Stimulated activated effector memory CD8-positive, alpha-beta T cell treated with anti-CD3 and anti-CD28 coated beads, Interleukin-12 subunit alpha, Interleukin-12 subunit beta, amount 100 ng/mL, for 72 hours (primary cell): Measurements from ENCODE around the gene FRRS1L.
A peak's percentile ranks its signal among the peaks of the same experiment; 100 is the strongest.

Experiments
- ATAC-seq: fragments of 150-1000 bp; cut with Tn5 transposase; 2 replicates; pipeline ENCODE4 v1.10.0; 2021
- DNase-seq, 2 donors: peaks; one replicate each; pipeline ENCODE4 v3.0.0; 2021 to 2022; ENCODE audit warnings: low spot score in 2 of 2
- H3K27ac Mint-ChIP-seq: one replicate; pipeline ENCODE4 v1.8.0; 2022; ENCODE audit warnings: mild to moderate bottlenecking, mixed read lengths
- H3K36me3 Mint-ChIP-seq: one replicate; pipeline ENCODE4 v1.8.0; 2022; ENCODE audit warnings: mild to moderate bottlenecking, mixed read lengths
- H3K4me1 Mint-ChIP-seq: one replicate; pipeline ENCODE4 v1.8.0; 2022; ENCODE audit warnings: mixed read lengths
- H3K4me3 Mint-ChIP-seq: one replicate; pipeline ENCODE4 v1.8.0; 2022; ENCODE audit warnings: mild to moderate bottlenecking, mixed read lengths
- H3K9me3 Mint-ChIP-seq: one replicate; pipeline ENCODE4 v1.8.0; 2022; ENCODE audit warnings: mixed read lengths

Gene FRRS1L, protein sequence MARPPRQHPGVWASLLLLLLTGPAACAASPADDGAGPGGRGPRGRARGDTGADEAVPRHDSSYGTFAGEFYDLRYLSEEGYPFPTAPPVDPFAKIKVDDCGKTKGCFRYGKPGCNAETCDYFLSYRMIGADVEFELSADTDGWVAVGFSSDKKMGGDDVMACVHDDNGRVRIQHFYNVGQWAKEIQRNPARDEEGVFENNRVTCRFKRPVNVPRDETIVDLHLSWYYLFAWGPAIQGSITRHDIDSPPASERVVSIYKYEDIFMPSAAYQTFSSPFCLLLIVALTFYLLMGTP

DNA sequence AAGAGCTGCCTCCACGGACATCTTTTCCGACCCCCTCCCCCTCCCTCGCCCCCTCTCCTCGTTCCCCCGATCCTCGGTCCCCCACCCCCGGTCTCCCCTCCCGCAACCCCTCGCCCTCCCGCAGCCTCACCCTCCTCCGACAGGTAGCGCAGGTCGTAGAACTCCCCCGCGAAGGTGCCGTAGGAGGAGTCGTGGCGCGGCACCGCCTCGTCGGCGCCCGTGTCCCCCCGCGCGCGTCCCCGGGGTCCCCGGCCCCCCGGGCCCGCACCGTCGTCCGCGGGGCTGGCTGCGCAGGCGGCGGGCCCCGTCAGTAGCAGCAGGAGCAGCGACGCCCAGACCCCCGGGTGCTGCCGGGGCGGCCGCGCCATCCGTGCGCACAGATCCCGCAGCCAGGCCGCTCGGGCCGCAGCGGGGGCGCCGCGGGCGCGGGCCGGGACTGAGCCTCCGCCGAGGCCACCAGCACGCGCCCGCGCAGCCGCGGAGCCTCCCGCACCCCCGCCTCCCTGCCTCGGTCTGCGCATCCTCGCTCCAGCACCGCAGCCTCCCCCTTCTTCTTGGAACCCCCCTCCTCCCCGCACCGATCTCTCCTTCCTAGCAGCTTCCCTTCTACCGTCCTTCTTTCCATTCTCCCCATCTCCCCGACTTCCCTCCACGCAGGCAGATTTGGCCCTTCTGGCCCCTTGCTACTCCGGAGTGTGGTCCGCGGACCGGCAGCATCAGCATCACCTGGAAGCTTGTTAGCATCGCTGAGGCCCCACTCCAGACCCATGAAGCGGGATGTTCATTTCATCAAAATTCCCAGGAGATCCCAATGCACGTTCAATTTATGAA lies at the start of gene FRRS1L:
Gene FRRS1L, minus strand, starts transcription at position 479 of the 831 bp plus-strand sequence. Its CDS starts 111 bp downstream, at position 368.
- Mint-ChIP-seq H3K36me3 (no peaks in the 10 kb centered on the region), H3K27ac (no peak within 1 kb of the TSS), H3K4me1 (peaks cover 6% of the 10 kb centered on the region), H3K9me3 (no peaks in the 10 kb centered on the region), H3K4me3 (peak within 1 kb of the TSS; percentile 46)
- ATAC-seq: no peak
- no peak for DNase-seq

DNA sequence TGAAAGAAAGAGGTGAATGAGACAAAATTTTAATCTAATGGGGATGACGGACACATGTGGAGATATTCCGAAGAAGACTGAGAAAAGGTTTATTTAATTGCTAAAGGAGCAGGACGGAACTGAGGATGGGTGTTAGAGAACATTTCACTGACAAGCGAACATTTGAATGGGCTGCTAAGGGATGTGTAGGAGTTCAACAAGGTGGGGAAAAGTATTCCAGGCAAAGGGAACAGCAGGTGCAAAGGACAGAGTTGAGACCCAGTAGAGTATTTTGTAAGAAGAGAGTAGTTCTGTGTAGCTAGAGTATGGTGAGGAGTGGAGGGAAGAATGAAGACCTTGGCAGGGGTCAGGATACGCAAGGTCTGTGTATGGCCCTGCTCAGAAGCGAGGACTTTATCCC lies 47.4 kb upstream of the FRRS1L start:
- Mint-ChIP-seq H3K9me3 (no peaks in the 10 kb centered on the region), H3K27ac (no peak overlapping the region), H3K4me1 (no peaks in the 10 kb centered on the region), H3K36me3 (no peaks in the 10 kb centered on the region), H3K4me3 (no peak overlapping the region)
- ATAC-seq (no peak), DNase-seq (no peak)

DNA sequence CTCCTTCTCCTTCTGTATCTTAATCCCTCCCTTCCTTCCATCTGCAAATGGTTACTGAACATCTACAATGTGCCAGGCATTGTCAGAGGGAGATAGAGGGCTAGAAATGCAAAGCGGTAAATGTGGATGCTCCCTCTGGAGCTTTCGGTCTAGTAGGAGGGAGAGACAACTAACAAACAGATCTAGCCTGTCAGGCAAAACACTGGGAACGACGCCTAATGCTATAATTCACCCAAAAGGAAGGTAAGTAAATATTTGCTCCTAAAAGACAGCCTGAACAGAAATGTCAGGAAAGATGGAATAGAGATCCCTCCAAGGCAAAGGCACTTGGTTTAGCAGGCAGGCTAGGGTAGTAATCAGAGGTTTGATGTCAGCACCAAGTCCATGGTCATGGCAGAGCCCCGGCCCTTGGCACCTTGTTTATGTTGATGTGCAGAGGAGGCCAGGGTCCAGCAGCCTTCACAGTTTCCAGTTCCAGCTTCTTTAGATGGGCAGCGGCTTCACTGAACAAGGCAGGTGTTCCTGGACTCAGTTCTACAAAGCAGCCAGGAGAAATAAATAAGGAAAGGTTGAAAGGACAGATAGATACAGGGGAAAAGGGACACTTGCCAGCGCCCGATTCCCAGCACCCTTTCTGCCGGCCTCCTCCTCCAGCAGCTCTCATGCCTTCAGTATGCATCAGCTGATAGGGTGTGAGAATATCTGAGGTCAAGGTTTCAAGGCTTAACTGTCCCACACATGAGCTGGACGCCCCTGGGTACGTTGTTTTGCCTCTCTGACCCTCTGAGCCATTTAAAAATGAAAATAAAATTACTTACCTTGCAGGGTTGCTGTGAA lies 46.5 kb upstream of the FRRS1L start:
- ATAC-seq: no peak
- no peaks in the 10 kb centered on the region for H3K9me3 Mint-ChIP-seq
- DNase-seq: no peak
- no peak overlapping the region for H3K27ac Mint-ChIP-seq
- H3K4me3 Mint-ChIP-seq: no peak overlapping the region
- no peaks in the 10 kb centered on the region for H3K36me3 Mint-ChIP-seq
- no peaks in the 10 kb centered on the region for H3K4me1 Mint-ChIP-seq

DNA sequence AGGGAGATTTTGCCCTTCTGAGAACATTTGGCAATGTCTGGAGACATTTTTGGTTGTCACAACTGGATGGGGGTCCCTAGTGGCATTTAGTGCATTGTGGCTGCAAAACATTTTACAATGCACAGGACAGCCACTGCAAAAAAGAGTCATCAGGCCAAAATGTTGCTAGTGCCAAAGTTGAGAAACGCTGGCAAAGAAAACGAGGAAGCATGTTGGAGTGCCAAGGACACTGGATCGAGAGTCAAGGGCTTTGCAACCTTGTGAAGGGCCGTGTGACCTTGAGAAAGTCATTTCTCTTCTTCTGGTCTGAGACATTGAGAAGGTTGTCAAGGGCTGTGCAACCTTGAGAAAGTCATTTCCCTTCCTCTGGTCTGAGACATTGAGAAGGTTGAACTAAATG lies 45.7 kb upstream of the FRRS1L start:
- no peak for ATAC-seq
- no peak for DNase-seq
- Mint-ChIP-seq H3K4me3 (no peak overlapping the region), H3K27ac (no peak overlapping the region), H3K36me3 (no peaks in the 10 kb centered on the region), H3K4me1 (no peaks in the 10 kb centered on the region), H3K9me3 (no peaks in the 10 kb centered on the region)

DNA sequence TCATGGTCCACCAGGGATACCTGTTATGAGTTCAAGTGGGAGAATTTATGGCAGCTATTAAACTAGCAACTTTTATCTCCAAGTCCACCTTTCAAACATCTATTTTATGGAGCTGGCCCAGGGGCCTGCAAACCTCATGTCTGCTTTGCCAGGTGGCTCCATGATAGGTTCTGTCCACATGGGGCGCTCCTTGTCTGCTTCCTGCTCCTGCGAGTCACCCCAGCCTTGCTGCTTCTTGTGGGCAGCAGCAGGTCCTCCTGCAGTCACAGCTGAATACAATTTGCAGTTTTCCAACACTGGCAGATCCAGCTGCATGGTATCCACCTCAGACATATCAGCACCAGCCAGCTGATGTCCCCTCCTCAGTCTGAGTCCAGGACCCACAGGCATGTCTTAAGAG lies 39.6 kb upstream of the FRRS1L start:
- H3K9me3 Mint-ChIP-seq: no peaks in the 10 kb centered on the region
- no peak overlapping the region for H3K27ac Mint-ChIP-seq
- H3K4me1 Mint-ChIP-seq: no peaks in the 10 kb centered on the region
- H3K4me3 Mint-ChIP-seq: no peak overlapping the region
- no peaks in the 10 kb centered on the region for H3K36me3 Mint-ChIP-seq
- ATAC-seq (no peak), DNase-seq (no peak)

DNA sequence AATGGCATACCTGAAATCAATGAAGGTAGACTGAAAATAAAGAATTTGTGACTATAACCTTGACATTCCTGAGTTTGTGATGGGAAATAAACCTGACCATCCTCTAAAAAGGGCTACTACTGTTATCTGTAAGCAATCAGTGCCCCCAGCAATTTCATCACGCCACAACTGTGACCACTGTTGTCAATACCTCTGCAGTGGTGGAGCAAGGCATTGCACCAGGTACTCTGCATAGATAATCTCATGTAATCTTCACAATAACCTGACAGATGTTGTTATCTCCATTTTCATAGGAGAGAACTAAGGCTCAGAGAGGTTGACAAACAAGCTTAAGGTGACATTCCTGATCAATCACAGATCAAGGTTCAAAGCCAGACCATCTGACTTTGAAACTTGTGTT lies 38.5 kb upstream of the FRRS1L start:
- H3K36me3 Mint-ChIP-seq: no peaks in the 10 kb centered on the region
- no peak for ATAC-seq

DNA sequence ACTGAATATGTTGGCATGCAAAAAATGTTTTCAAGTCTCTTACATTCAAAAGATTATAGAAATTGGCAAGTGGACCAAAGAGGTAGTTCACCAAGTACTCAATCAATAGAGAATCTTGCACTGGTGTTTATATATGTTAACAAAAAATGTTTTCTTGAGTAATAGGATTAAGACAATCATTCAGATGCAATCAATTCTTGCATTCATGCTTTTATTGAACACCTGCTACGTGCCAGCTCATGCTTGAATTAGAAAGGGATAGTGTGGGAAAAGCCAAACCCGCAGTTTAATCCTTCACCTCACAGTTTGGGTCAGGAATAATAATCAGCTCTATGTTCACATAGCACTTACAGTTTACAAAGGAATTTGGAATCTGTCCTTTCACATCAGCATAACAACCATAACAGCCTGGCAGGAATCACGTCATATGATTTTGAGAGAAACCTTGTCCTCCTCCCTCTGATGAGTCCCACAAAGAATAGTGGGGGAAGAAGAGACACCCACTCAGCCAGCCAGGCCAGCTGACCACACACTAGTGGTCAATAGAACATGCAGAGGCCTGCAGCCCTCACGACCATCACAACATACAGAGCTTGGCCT lies 36.8 kb upstream of the FRRS1L start:
- ATAC-seq (no peak), DNase-seq (no peak)
- Mint-ChIP-seq H3K4me1 (no peaks in the 10 kb centered on the region), H3K4me3 (no peak overlapping the region), H3K27ac (no peak overlapping the region), H3K36me3 (no peaks in the 10 kb centered on the region), H3K9me3 (no peaks in the 10 kb centered on the region)

More for the DNA sequence above, 38.5 kb upstream of the FRRS1L start:
- no peak for DNase-seq
- Mint-ChIP-seq H3K9me3 (no peaks in the 10 kb centered on the region), H3K4me3 (no peak overlapping the region), H3K4me1 (no peaks in the 10 kb centered on the region), H3K27ac (no peak overlapping the region)

DNA sequence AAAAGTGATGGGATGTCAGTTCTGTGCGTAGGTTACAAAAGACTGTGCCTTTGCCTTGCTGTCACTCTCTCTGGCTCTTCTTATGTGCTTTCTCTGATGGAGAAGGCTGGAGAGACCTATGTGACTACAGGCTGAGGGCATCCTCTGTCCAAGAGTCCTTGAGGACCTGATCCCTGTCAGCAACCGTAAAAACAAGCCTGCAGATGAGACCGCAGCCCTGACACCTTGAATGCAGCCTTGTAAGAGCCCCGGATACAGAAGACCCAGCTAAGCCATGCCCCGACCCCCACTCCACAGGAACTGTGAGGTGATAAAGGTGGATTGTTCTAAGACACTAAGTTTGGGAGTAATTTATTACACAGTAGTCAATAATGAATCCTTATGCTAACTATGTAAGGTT lies 32.6 kb upstream of the FRRS1L start:
- no peak for DNase-seq
- no peaks in the 10 kb centered on the region for H3K9me3 Mint-ChIP-seq
- H3K36me3 Mint-ChIP-seq: no peaks in the 10 kb centered on the region
- H3K27ac Mint-ChIP-seq: no peak overlapping the region
- no peaks in the 10 kb centered on the region for H3K4me1 Mint-ChIP-seq
- no peak overlapping the region for H3K4me3 Mint-ChIP-seq
- ATAC-seq: no peak

DNA sequence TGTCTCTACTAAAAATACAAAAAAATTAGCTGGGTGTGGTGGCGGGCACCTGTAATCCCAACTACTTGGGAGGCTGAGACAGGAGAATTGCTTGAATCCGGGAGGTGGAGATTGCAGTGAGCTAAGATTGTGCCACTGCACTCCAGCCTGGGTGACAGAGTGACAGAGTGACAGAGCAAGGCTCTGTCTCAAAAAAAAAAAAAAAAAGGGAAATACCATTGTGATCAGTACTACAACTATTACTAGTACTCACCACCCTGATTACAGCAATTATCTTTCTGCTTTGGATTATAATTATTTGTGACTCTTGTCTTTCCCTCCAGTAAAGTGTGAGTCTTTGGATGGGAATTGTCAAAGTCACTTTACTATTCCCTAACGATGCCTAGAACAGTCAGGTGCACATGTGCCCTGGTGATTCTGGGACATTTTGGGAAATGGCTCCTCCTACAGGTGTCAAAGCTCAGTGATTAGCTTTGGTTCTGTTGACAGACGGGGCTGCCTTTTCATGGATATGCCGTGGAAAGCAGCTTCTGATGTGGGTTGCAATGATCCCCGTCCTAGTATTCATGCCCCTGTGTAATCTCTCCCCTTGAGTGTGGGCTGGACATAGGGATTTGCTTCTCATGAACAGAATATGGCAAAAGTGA lies 31.8 kb upstream of the FRRS1L start:
- H3K9me3 Mint-ChIP-seq: no peaks in the 10 kb centered on the region
- no peaks in the 10 kb centered on the region for H3K4me1 Mint-ChIP-seq
- DNase-seq (no peak), ATAC-seq (peak; percentile 45)
- no peak overlapping the region for H3K27ac Mint-ChIP-seq
- no peaks in the 10 kb centered on the region for H3K36me3 Mint-ChIP-seq
- H3K4me3 Mint-ChIP-seq: no peak overlapping the region

DNA sequence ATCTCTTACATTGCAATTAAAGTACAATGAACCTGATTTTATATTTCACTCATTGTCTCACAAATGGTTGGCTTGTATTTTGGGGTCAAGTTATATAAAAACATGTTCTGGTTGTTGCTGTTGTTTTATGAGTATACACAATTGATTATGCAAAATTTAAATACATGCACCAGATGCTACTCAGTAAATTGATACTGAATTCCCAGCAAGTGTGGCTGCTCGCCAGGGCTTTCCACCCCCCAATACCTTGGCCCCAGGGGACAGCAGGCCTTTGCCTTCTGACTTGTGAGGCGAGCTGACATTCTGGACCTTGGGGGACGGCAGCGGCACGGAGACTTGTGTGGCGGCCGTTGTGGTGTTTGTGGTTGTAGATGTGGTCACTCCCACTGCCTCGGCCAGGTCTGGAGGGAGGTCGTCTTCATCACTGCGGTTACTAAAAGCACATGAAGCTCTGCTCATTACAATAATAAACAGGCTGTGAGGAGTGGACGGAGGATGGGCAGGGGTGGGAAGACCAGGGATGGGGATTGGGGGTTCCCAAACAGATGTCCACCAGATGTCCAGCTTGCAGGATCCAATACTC lies 27.0 kb upstream of the FRRS1L start:
- no peaks in the 10 kb centered on the region for H3K9me3 Mint-ChIP-seq
- H3K4me1 Mint-ChIP-seq: no peaks in the 10 kb centered on the region
- no peak overlapping the region for H3K27ac Mint-ChIP-seq
- H3K36me3 Mint-ChIP-seq: no peaks in the 10 kb centered on the region
- DNase-seq: no peak
- ATAC-seq: no peak
- no peak overlapping the region for H3K4me3 Mint-ChIP-seq

DNA sequence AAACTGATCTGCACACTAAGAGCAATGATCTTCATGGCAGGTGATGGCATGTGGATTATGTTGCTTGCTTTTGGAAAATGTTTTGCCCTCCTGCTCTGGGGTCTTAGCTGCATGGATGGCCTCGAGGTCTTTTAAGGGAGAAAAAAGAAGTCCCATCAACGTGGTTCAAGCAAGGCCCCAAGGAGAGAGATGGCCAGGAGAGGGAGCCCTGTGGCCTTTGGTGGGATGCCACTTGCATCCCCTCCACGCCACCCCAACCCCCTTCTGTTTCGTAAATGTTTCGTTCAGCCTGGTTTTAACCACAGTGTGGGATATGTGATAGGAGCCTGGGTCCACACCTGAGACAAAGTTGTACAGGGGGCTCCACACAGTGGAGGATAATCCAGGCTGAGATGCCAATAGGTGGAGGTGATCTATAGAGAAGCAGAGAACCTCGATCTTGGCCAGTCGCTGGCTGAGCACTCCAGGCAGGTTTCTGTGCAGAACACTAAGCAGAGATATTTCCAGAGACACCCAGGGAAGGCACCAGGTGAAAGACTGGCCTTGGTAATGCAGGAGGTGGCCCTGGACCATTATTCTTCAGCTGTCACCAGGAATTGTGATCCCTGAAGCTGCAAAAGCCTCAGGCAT lies 25.8 kb upstream of the FRRS1L start:
- Mint-ChIP-seq H3K9me3 (no peaks in the 10 kb centered on the region), H3K27ac (no peak overlapping the region), H3K4me1 (no peaks in the 10 kb centered on the region), H3K4me3 (no peak overlapping the region), H3K36me3 (no peaks in the 10 kb centered on the region)
- DNase-seq: no peak
- ATAC-seq: no peak

DNA sequence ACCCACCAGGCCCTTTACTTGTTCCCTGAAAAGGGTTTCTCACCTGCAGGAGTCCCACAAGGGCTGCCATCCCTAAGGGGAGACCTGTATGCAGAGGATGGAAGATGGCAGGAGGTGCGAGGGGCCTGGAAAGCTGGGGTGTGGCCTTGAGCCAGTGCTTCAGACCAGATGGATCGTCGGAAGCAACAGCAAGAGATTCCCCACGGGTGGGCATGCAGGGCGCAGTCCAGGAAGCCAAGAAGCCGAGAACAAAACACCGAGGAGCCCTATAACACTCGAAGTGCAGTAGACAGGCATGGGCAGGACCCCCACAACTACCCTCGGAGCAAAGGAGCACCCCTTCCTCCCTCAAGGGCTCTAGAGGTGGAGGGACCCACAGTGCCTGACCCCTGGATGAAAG lies 24.7 kb upstream of the FRRS1L start:
- Mint-ChIP-seq H3K36me3 (no peaks in the 10 kb centered on the region), H3K4me3 (no peak overlapping the region), H3K4me1 (no peaks in the 10 kb centered on the region), H3K27ac (no peak overlapping the region), H3K9me3 (no peaks in the 10 kb centered on the region)
- no peak for DNase-seq
- ATAC-seq: no peak

DNA sequence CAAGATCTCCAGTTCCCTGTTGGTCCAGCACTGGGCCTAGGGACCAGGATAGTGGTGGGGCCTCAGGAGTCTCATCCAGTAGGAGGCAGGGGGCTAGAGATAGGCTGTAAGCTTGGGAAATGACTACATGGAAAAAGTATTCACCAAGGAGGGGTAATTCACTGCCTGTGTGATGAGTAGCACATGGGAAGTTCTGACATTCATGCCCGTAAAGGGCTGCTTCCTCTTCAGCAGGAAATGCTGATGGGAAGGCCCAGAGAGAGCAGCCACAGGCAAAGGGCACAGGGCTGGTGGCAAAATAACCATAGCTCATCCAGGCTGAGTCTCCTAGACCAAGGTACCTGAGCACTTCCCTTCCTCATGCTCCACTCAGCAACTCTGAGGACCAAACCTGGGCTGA lies 23.1 kb upstream of the FRRS1L start:
- H3K36me3 Mint-ChIP-seq: no peaks in the 10 kb centered on the region
- H3K9me3 Mint-ChIP-seq: no peaks in the 10 kb centered on the region
- no peak for ATAC-seq
- H3K27ac Mint-ChIP-seq: no peak overlapping the region
- no peaks in the 10 kb centered on the region for H3K4me1 Mint-ChIP-seq
- H3K4me3 Mint-ChIP-seq: no peak overlapping the region
- no peak for DNase-seq

DNA sequence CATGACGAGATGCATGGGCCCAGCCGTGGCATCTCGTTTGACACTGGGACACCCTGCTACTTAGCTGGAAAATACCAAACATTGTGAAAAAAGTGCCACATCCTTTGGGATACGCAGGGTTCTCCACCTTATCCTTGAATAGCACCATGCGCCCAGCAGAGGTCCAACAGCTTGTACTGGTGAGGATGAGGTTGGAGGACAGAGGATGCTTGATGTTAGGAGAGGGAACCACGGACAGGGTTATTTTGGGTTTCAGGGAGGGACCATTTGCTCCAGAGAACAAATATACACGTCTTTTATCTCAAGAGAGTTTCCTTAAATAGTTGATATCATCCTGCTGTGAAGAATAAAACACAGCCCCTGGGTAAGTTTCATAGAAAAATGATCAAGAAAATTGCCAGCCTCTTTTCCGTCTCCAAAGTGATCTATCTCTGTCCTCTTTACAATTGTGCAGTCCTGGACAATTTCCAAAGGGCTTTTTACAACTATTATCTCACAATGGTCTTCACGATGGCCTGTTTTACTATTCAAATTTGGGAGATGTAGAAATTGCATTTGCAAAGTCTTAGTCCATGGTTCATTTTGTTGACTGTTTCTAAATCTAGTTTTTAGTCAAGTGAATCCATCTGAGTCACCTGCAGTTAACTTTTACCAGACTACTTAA lies 19.9 kb upstream of the FRRS1L start:
- H3K36me3 Mint-ChIP-seq: no peaks in the 10 kb centered on the region
- no peaks in the 10 kb centered on the region for H3K4me1 Mint-ChIP-seq
- H3K4me3 Mint-ChIP-seq: no peak overlapping the region
- DNase-seq (no peak), ATAC-seq (no peak)
- no peaks in the 10 kb centered on the region for H3K9me3 Mint-ChIP-seq
- no peak overlapping the region for H3K27ac Mint-ChIP-seq
